ENCODE data around the gene GSS. TPM values are rescaled to one million over a fixed set of nuclear protein-coding genes. Genes with fewer than 3 reads are reported as not detected.
"Not testable (repeated sequence)": the region's sequence is repeated elsewhere in the genome, so short reads cannot be mapped to it uniquely, and the experiment has no call there.

The GSS gene
- total RNA-seq, 4 donors from 2014 or later = 45.7 to 81.8 (median 62.4) TPM

DNA sequence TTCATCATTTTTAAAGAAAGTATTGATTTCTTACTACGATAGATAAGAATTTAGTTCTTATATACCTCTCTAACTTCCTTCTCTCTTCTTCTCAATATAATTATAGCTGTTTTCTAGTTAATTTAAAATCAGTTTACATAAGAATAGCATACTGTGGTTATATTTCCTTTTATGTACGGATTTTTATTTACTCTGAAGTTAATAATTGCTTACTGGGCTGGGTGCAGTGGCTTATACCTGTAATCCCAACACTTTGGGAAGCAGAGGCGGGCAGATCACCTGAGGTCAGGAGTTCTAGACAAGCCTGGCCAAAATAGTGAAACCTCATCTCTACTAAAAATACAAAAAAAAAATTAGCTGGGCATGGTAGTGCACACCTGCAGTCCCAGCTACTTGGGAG, 69.5 kb downstream of the GSS start:
- Histone ChIP-seq H3K4me1 (no peaks in the 10 kb centered on the region), H3K27ac (no peak overlapping the region), H3K27me3 (no peaks in the 10 kb centered on the region), H3K4me3 (replicated peaks in 1 of 3) (no peak overlapping the region), H3K9me3 (no peaks in the 10 kb centered on the region), H3K36me3 (peaks cover 6 to 7% of the 10 kb centered on the region in 2 donors)
- 97 to 98% methylated on average over 3 of the region's 3 CpGs for WGBS, 2 donors
- DNase-seq = no peak
- intact Hi-C loops (cut with DNase I) = no loop called here
- TF ChIP-seq POLR2A (IDR thresholded peaks at IDR 0.05) = no peak
- TF ChIP-seq, protein P1, sequence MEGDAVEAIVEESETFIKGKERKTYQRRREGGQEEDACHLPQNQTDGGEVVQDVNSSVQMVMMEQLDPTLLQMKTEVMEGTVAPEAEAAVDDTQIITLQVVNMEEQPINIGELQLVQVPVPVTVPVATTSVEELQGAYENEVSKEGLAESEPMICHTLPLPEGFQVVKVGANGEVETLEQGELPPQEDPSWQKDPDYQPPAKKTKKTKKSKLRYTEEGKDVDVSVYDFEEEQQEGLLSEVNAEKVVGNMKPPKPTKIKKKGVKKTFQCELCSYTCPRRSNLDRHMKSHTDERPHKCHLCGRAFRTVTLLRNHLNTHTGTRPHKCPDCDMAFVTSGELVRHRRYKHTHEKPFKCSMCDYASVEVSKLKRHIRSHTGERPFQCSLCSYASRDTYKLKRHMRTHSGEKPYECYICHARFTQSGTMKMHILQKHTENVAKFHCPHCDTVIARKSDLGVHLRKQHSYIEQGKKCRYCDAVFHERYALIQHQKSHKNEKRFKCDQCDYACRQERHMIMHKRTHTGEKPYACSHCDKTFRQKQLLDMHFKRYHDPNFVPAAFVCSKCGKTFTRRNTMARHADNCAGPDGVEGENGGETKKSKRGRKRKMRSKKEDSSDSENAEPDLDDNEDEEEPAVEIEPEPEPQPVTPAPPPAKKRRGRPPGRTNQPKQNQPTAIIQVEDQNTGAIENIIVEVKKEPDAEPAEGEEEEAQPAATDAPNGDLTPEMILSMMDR (IDR thresholded peaks at IDR 0.05) = no peak

GRCh38 chr20:34884260-34884659, 71.3 kb downstream of the GSS start:
- Histone ChIP-seq H3K4me1 (no peaks in the 10 kb centered on the region), H3K9me3 (no peaks in the 10 kb centered on the region), H3K27me3 (no peaks in the 10 kb centered on the region), H3K36me3 (peaks cover 6 to 7% of the 10 kb centered on the region in 2 donors), H3K4me3 (replicated peaks in 1 of 3) (no peak overlapping the region), H3K27ac (no peak overlapping the region)
- no peak for DNase-seq
- intact Hi-C loops (cut with DNase I) = no loop called here
- TF ChIP-seq, protein P1 (IDR thresholded peaks at IDR 0.05) = no peak
- TF ChIP-seq POLR2A (IDR thresholded peaks at IDR 0.05) = no peak
- WGBS, 2 donors = 79 to 86% methylated on average over 1 of the region's 1 CpG

DNA sequence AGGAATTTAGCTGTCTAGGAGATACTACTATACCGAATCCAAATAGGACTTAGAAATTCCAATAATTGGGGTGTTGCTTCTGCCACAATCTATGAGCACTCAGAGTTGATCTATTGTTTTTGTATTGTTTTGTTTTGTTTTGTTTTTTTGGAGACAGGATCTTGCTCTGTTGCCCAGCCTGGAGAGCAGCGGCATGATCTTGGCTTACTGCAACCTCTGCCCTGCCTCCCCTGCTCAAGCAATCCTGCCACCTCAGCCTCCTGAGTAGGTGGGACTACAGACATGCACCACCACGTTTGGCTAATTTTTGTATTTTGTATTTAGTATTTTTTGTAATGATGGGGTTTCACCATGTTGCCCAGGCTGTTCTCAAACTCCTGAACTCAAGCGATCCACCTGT, 71.8 kb downstream of the GSS start:
- intact Hi-C loops (cut with DNase I) = no loop called here
- TF ChIP-seq POLR2A (IDR thresholded peaks at IDR 0.05) = no peak
- TF ChIP-seq, protein P1 (IDR thresholded peaks at IDR 0.05) = no peak
- WGBS, 2 donors = 86 to 89% methylated on average over 4 of the region's 4 CpGs
- no peaks in the 10 kb centered on the region for H3K9me3 ChIP-seq
- peaks cover 6 to 7% of the 10 kb centered on the region in 2 donors for H3K36me3 ChIP-seq
- no peak for DNase-seq
- no peak overlapping the region for H3K4me3 ChIP-seq (replicated peaks in 1 of 3)
- H3K27me3 ChIP-seq = no peaks in the 10 kb centered on the region
- H3K27ac ChIP-seq = no peak overlapping the region
- no peaks in the 10 kb centered on the region for H3K4me1 ChIP-seq

DNA sequence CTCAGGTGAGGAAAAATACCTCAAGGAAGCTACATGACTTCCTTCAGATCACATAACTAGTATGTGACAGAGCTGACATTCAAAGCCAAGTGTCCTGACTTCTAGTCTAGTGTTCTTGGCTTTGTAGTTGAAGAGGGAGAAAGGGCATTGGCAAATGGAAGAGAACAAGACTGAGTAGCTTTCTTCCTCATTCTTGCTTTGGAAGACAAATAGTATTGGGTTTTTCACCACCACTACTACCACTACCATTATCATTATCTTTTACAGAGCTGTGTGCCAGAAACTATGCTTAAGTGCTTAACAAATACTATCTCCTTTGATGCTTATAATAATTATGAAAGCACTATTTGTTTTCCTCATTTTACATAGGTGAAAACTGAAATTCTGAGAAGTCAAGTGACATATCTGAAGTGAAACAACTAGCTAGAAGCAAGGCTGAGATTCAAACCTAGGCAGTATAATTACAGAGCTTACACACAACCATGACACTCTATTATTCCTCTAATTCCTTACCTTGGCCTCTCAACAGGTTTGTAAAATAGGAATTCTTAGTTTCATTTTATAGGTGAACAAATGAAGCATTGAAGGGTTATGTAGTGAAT, 72.4 kb downstream of the GSS start:
- peaks cover 6 to 7% of the 10 kb centered on the region in 2 donors for H3K36me3 ChIP-seq
- no peaks in the 10 kb centered on the region for H3K4me1 ChIP-seq
- H3K27ac ChIP-seq = no peak overlapping the region

DNA sequence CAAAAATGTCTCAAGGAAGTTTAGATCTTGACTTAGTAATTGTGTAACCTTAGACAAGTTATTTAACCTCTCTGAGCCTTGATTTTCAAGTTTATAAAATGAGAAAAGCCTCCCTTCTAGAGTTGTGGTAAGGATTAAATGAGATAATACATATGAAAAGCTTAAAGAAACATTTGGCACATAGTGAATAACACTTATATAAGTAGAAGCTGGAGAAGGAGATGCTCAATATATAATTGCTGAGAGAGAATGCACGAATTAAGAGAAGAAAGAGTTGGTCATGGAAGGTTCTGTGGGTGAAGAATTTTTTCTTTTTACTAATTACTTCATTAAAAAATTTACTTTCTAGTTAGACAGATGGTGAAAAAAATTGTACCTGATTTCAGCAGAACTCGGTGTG, 73.9 kb downstream of the GSS start:
- peaks cover 6 to 7% of the 10 kb centered on the region in 2 donors for H3K36me3 ChIP-seq
- no peak overlapping the region for H3K27ac ChIP-seq
- intact Hi-C loops (cut with DNase I) = no loop called here
- TF ChIP-seq POLR2A (IDR thresholded peaks at IDR 0.05) = no peak
- TF ChIP-seq, protein P1 (IDR thresholded peaks at IDR 0.05) = no peak
- DNase-seq = no peak
- H3K9me3 ChIP-seq = no peaks in the 10 kb centered on the region
- no peak overlapping the region for H3K4me3 ChIP-seq (replicated peaks in 1 of 3)
- H3K4me1 ChIP-seq = no peaks in the 10 kb centered on the region
- WGBS, 2 donors = 69 to 72% methylated on average over 2 of the region's 2 CpGs
- H3K27me3 ChIP-seq = no peaks in the 10 kb centered on the region

More for the DNA sequence above, 72.4 kb downstream of the GSS start:
- TF ChIP-seq POLR2A (IDR thresholded peaks at IDR 0.05) = no peak
- TF ChIP-seq, protein P1 (IDR thresholded peaks at IDR 0.05) = no peak
- no peaks in the 10 kb centered on the region for H3K9me3 ChIP-seq
- intact Hi-C loops (cut with DNase I) = no loop called here
- DNase-seq = no peak
- H3K27me3 ChIP-seq = no peaks in the 10 kb centered on the region
- no peak overlapping the region for H3K4me3 ChIP-seq (replicated peaks in 1 of 3)

GRCh38 chr20:34880971-34881370, 74.6 kb downstream of the GSS start:
- H3K4me1 ChIP-seq; intact Hi-C loops (cut with DNase I); H3K4me3 ChIP-seq (replicated peaks in 1 of 3); H3K9me3 ChIP-seq; H3K27me3 ChIP-seq; DNase-seq; H3K27ac ChIP-seq; H3K36me3 ChIP-seq: not testable (repeated sequence)
- 90% methylated on average over 7 of the region's 7 CpGs for WGBS, 2 donors

Measured in thyroid gland (tissue), 4 donors.